Duodenal mucosa (tissue), 2 donors: ENCODE measurements around the gene ANK3.

Experiments used
- H3K27ac ChIP-seq: one replicate; pipeline ENCODE4 v1.7.0; 2013; ENCODE audit warnings: low read depth, low read length
- H3K27me3 ChIP-seq, 2 donors: one replicate each; pipeline ENCODE4 v1.7.0; 2013; ENCODE audit warnings: low read length in 2 of 2, control low read depth in 1 of 2; ENCODE audit not compliant: insufficient read depth in 2 of 2, control insufficient read depth in 1 of 2
- H3K36me3 ChIP-seq, 2 donors: one replicate each; pipeline ENCODE4 v1.7.0; 2013; ENCODE audit warnings: low read length in 2 of 2, control low read depth in 1 of 2; ENCODE audit not compliant: insufficient read depth in 2 of 2, control insufficient read depth in 1 of 2
- H3K4me1 ChIP-seq, 2 donors: one replicate each; pipeline ENCODE4 v1.7.0; 2013; ENCODE audit warnings: low read length in 2 of 2, control low read depth in 1 of 2; ENCODE audit not compliant: insufficient read depth in 2 of 2, control insufficient read depth in 1 of 2
- H3K4me3 ChIP-seq, 2 donors: one replicate each; pipeline ENCODE4 v1.7.0; 2013; ENCODE audit warnings: low read length in 2 of 2, low read depth in 1 of 2
- H3K9ac ChIP-seq, 2 donors: one replicate each; pipeline ENCODE4 v1.7.0; 2013; ENCODE audit warnings: low read length in 2 of 2, low read depth in 1 of 2
- H3K9me3 ChIP-seq, 2 donors: one replicate each; pipeline ENCODE4 v1.7.0; 2013; ENCODE audit warnings: low read length in 2 of 2, control low read depth in 1 of 2; ENCODE audit not compliant: control insufficient read depth in 1 of 2

ANK3 gene

DNA sequence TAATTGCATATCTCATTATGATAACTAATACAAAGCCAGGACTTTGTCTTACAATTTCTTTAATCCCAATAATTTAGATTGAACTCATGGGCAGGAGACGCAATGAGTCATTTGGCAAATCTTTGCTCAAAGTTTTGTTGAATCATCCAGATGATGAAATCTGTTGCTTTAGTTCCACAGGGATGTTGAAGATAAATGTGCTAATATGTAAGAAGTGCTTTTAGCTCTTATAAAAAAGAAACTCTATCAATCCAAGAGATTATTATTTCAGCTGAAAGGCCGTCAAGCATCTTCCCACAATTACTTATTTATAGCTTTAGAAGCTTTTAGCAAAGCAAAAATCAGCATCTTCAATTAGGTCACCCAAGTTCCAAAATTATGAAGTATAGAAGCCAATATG, 36.8 kb upstream of the ANK3 start:
- H3K9ac ChIP-seq: no peak overlapping the region
- no peaks in the 10 kb centered on the region for H3K27me3 ChIP-seq
- no peak overlapping the region for H3K27ac ChIP-seq
- H3K36me3 ChIP-seq: no peaks in the 10 kb centered on the region
- no peak overlapping the region for H3K4me3 ChIP-seq
- peaks cover 0 to 5% of the 10 kb centered on the region in 2 donors for H3K4me1 ChIP-seq
- H3K9me3 ChIP-seq: no peaks in the 10 kb centered on the region

DNA sequence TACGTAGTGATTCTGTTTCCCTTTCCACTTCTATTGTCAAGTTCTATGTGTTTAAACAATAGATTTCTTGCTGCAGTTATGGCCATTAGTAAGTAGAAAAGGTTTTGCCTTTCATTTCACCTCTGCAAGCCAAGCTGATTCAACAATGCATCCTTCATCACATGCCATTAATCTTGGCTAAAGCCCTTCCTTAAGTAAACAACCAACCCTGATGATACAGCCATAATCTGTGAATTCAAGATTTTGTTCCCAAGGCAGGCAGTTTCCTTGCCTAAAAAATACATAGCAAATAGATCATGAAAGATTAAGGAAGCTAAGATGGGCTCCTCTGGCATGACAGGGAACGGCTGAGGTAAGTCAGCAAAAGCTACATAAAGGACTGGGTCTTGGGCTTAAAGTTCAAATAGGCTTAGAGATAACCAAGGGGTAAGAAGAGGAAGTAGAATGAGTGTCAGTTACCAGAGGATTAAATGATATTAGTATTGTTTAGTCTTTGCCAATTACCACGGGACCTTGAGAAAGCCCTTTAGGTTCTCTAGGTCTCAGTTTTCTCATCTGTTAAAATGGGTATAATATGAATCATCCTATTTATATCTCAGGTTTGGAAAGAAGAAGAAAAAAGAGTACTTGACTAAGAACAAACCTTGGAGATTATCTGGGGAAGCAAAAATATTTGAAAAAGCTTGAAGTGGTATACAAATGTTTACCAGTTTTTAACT, 35.9 kb upstream of the ANK3 start:
- no peaks in the 10 kb centered on the region for H3K36me3 ChIP-seq
- H3K27ac ChIP-seq: no peak overlapping the region
- H3K4me3 ChIP-seq: no peak overlapping the region
- H3K4me1 ChIP-seq: peaks cover 0 to 5% of the 10 kb centered on the region in 2 donors
- no peaks in the 10 kb centered on the region for H3K9me3 ChIP-seq
- no peak overlapping the region for H3K9ac ChIP-seq
- no peaks in the 10 kb centered on the region for H3K27me3 ChIP-seq

DNA sequence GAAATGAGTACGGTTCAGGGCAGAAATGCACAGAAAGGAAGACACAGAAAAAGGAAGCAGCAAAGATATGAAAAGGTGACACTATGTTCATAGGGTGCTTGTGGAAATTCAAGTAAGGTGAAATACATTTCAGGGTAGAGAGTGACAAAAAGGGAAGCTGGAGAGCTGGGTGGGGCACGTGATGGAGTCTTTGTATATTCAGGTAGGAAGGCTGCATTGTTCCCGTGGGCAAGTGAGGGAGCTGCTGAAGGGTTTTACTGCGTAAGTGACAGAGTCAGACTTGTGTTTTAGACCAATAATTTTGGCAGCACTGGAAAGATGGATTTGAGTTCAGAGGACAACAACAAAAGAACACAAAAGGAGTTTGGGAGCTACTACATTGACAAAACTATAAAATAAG, 35.3 kb upstream of the ANK3 start:
- no peak overlapping the region for H3K27ac ChIP-seq

DNA sequence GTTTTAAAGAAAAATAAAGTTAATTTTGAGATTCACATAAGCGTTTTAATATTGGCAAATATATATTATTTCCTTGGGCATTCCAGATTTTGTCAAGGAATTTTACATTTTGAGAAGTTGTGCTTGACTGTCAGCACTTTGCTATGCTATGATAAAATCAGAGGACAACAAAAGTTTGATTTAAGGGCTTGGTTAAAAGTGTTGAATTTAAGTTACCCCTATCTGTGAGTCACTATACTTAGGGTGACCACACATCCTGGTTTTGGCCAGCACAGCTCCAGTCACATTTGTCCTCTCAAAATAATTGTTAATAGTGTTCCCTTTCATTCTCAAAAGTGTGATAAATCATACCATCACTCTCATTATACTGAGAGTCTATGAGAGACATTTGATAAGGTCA, 34.2 kb upstream of the ANK3 start:
- Histone ChIP-seq H3K9me3 (no peaks in the 10 kb centered on the region), H3K27ac (no peak overlapping the region), H3K27me3 (no peaks in the 10 kb centered on the region), H3K9ac (no peak overlapping the region), H3K4me1 (peaks cover 0 to 5% of the 10 kb centered on the region in 2 donors), H3K36me3 (no peaks in the 10 kb centered on the region), H3K4me3 (no peak overlapping the region)

More for the DNA sequence above, 35.3 kb upstream of the ANK3 start:
- no peaks in the 10 kb centered on the region for H3K27me3 ChIP-seq
- no peak overlapping the region for H3K9ac ChIP-seq
- peaks cover 0 to 5% of the 10 kb centered on the region in 2 donors for H3K4me1 ChIP-seq
- H3K36me3 ChIP-seq: no peaks in the 10 kb centered on the region
- no peaks in the 10 kb centered on the region for H3K9me3 ChIP-seq
- H3K4me3 ChIP-seq: no peak overlapping the region

DNA sequence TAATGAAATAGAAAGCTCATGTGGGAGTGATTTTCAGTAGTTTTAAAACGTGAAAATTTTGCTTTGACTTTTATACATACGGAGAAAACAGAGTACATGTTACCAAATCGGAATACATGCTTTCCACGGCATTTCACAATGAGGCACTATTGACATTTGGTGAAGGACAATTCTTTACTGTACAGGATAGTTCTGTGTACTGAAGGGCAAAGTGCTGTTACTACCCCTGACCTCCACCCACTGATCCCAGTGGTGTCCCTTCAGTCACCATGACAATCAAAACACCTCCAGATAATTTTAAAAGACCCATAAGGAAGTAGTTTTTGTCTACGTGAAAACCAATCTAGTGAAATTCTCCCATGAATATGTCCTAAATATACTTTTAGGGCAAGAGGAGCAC, 33.1 kb upstream of the ANK3 start:
- Histone ChIP-seq H3K36me3 (no peaks in the 10 kb centered on the region), H3K27me3 (no peaks in the 10 kb centered on the region), H3K4me1 (peaks cover 0 to 5% of the 10 kb centered on the region in 2 donors), H3K9me3 (no peaks in the 10 kb centered on the region), H3K9ac (no peak overlapping the region), H3K4me3 (no peak overlapping the region), H3K27ac (no peak overlapping the region)

- Histone ChIP-seq H3K9me3 (no peaks in the 10 kb centered on the region), H3K4me1 (peaks cover 0 to 5% of the 10 kb centered on the region in 2 donors), H3K9ac (no peak overlapping the region), H3K4me3 (no peak overlapping the region), H3K27ac (no peak overlapping the region), H3K27me3 (no peaks in the 10 kb centered on the region), H3K36me3 (no peaks in the 10 kb centered on the region)
Observed at GRCh38 chr10:60420991-60421894, 31.6 kb upstream of the ANK3 start.

DNA sequence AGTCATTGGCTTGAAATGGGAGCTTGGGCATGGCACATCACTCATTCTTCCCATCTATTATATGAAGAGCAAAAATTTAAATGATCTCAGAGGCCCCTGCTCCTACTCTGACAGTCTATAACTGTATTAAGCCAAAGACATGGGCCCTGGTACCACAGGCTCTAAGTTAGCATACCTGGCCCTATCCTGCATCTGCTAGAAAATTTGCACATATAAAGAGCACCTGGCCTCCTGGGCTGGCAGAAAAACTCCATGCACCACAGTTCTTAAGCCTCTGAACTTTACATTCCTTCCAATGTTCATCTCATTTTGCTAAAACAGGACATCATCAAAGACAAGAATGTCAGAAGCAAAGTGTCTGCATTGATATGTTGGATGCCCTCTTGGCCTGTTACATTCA, 29.6 kb upstream of the ANK3 start:
- no peak overlapping the region for H3K27ac ChIP-seq
- peaks cover 5% of the 10 kb centered on the region in 2 donors for H3K4me1 ChIP-seq
- H3K9me3 ChIP-seq: no peaks in the 10 kb centered on the region
- H3K27me3 ChIP-seq: no peaks in the 10 kb centered on the region
- H3K36me3 ChIP-seq: no peaks in the 10 kb centered on the region
- H3K9ac ChIP-seq: no peak overlapping the region
- no peak overlapping the region for H3K4me3 ChIP-seq

- Histone ChIP-seq H3K9ac (no peak overlapping the region), H3K27me3 (no peaks in the 10 kb centered on the region), H3K36me3 (no peaks in the 10 kb centered on the region), H3K4me1 (peaks cover 4 to 5% of the 10 kb centered on the region in 2 donors), H3K4me3 (no peak overlapping the region), H3K27ac (no peak overlapping the region), H3K9me3 (no peaks in the 10 kb centered on the region)
Observed at GRCh38 chr10:60417901-60418300, 28.2 kb upstream of the ANK3 start.

- Histone ChIP-seq H3K36me3 (no peaks in the 10 kb centered on the region), H3K27ac (no peak overlapping the region), H3K4me1 (peaks cover 0 to 5% of the 10 kb centered on the region in 2 donors), H3K4me3 (no peak overlapping the region), H3K9ac (no peak overlapping the region), H3K27me3 (no peaks in the 10 kb centered on the region), H3K9me3 (no peaks in the 10 kb centered on the region)
Observed at GRCh38 chr10:60417024-60417423, 27.3 kb upstream of the ANK3 start.

- no peaks in the 10 kb centered on the region for H3K27me3 ChIP-seq
- peaks cover 0 to 5% of the 10 kb centered on the region in 2 donors for H3K4me1 ChIP-seq
- no peak overlapping the region for H3K4me3 ChIP-seq
- no peak overlapping the region for H3K9ac ChIP-seq
- no peaks in the 10 kb centered on the region for H3K9me3 ChIP-seq
- H3K36me3 ChIP-seq: no peaks in the 10 kb centered on the region
- H3K27ac ChIP-seq: no peak overlapping the region
Observed at GRCh38 chr10:60414877-60415585, 25.4 kb upstream of the ANK3 start.
